ENCODE data around the gene COX7B. TPM values are rescaled to one million over a fixed set of nuclear protein-coding genes. Genes with fewer than 3 reads are reported as not detected.
"Not testable (repeated sequence)": the region's sequence is repeated elsewhere in the genome, so short reads cannot be mapped to it uniquely, and the experiment has no call there.

The COX7B gene, protein sequence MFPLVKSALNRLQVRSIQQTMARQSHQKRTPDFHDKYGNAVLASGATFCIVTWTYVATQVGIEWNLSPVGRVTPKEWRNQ
- polyA plus RNA-seq (684 to 1,116 TPM (median 1,019 TPM) in 3 replicates), polyA minus RNA-seq (65.4 to 272 TPM (median 235 TPM) in 3 replicates)
- 260 TPM for polyA plus RNA-seq (2011; ENCODE audit: low read depth)
- 919 and 1,724 TPM in 2 replicates for polyA plus RNA-seq (2011; cell fraction: cytosol; rRNA removed)
- polyA plus RNA-seq (2011; cell fraction: nucleus; rRNA removed) = 430 and 523 TPM in 2 replicates
- polyA plus RNA-seq (2012; ENCODE audit: low replicate concordance) = 497 and 617 TPM in 2 replicates
- 130 TPM for polyA minus RNA-seq (2011; cell fraction: cytosol; rRNA and poly(A)+ RNA removed)
- polyA minus RNA-seq (2011; cell fraction: nucleus; rRNA and poly(A)+ RNA removed) = 33.0 and 48.7 TPM in 2 replicates

DNA sequence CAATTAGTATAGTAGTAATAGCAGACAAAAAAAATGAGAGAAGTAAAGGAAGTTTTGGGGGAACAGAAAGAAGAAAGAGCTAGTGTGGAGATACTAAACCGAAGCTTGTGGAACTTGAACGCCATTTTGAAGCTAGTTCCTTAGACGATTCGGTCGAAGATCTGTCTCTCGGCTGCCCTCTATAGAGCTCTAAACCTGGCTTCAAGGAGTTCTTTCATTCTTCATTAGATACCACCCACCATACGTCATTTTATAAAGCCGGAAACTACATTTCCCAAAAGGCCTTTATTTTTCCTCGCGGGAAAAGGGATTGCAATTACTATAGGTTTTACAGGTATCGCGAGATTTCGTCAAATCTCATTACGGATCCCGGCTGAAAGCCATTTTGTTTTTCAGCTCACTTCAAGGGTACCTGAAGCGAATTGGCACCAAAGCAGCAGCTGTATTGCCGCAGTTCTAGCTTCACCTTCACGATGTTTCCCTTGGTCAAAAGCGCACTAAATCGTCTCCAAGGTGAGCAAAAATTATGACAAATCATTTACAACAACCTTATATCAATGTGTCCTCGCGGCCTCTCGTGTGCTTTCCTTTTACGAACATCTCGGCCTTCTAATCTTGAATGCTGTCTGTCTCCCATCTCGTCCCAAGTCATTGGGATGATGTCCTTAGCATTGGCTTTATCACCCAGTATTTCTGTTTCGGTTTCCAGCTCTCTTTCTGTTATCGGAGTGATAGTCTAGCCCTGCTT lies at the start of gene COX7B:
COX7B (plus strand) TSS at position 388 of the 748 bp plus-strand sequence; CDS start at position 474, 86 bp downstream.
- peak within 1 kb of the TSS; percentile 72 for H2AFZ ChIP-seq (ENCODE audit: control insufficient read depth, low read length)
- no peaks in the 10 kb centered on the region for H3K27me3 ChIP-seq (ENCODE audit: control insufficient read depth, extremely low read depth, insufficient read depth, low read length)
- H3K4me1 ChIP-seq (ENCODE audit: control insufficient read depth, extremely low read depth, insufficient read depth, low read length) = no peaks in the 10 kb centered on the region
- peak within 1 kb of the TSS; percentile 59 to 88 (median 87) for H3K4me3 ChIP-seq (ENCODE audit: control insufficient read depth in 2 of 3, extremely low read depth in 1 of 3, insufficient read depth in 2 of 3, low read depth in 1 of 3, low read length in 3 of 3)
- peak within 1 kb of the TSS; percentile 78 for H3K4me2 ChIP-seq (ENCODE audit: control insufficient read depth, extremely low read depth, insufficient read depth, low read depth, low read length)
- H3K9me3 ChIP-seq (ENCODE audit: control insufficient read depth, low read depth, low read length) = no peaks in the 10 kb centered on the region
- peaks cover 0 to 3% of the 10 kb centered on the region in 2 experiments for H3K36me3 ChIP-seq (ENCODE audit: control insufficient read depth in 2 of 2, extremely low read depth in 1 of 2, insufficient read depth in 2 of 2, low read length in 2 of 2)
- peak within 1 kb of the TSS; percentile 91 for H3K27ac ChIP-seq (ENCODE audit: control insufficient read depth, insufficient read depth, low read length)
- peak; percentile 59 for DNase-seq (ENCODE audit: low read depth, low spot score)
- no peaks in the 10 kb centered on the region for H3K9me1 ChIP-seq (ENCODE audit: control insufficient read depth, extremely low read depth, insufficient read depth, low read length)
- FAIRE-seq = peak; percentile 69
- dilution Hi-C loops (cut with MboI; ENCODE audit: extremely low pct_ligation_motif_present, low sequenced_read_pairs) = no loop called here
- peak within 1 kb of the TSS; percentile 91 for H3K9ac ChIP-seq (ENCODE audit: control insufficient read depth, extremely low read depth, insufficient read depth, low read length)
- H4K20me1 ChIP-seq (ENCODE audit: control insufficient read depth, extremely low read depth, insufficient read depth, low read length) = no peaks in the 10 kb centered on the region
- TF ChIP-seq EZH2 (IDR thresholded peaks at IDR 0.05; ENCODE audit: low read length) = no peak
- TF ChIP-seq, protein P1, sequence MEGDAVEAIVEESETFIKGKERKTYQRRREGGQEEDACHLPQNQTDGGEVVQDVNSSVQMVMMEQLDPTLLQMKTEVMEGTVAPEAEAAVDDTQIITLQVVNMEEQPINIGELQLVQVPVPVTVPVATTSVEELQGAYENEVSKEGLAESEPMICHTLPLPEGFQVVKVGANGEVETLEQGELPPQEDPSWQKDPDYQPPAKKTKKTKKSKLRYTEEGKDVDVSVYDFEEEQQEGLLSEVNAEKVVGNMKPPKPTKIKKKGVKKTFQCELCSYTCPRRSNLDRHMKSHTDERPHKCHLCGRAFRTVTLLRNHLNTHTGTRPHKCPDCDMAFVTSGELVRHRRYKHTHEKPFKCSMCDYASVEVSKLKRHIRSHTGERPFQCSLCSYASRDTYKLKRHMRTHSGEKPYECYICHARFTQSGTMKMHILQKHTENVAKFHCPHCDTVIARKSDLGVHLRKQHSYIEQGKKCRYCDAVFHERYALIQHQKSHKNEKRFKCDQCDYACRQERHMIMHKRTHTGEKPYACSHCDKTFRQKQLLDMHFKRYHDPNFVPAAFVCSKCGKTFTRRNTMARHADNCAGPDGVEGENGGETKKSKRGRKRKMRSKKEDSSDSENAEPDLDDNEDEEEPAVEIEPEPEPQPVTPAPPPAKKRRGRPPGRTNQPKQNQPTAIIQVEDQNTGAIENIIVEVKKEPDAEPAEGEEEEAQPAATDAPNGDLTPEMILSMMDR (optimal IDR thresholded peaks at IDR 0.05 in 1 of 3, IDR thresholded peaks at IDR 0.05 in 1 of 3, conservative IDR thresholded peaks at IDR 0.05 in 1 of 3; ENCODE audit: extremely low read depth in 1 of 3, insufficient read depth in 2 of 3, low read length in 3 of 3) = peak; percentile 31 to 38 (median 34)
- peaks cover 47% of the 10 kb centered on the region for H3K79me2 ChIP-seq (ENCODE audit: control insufficient read depth, insufficient read depth, low read length)

DNA sequence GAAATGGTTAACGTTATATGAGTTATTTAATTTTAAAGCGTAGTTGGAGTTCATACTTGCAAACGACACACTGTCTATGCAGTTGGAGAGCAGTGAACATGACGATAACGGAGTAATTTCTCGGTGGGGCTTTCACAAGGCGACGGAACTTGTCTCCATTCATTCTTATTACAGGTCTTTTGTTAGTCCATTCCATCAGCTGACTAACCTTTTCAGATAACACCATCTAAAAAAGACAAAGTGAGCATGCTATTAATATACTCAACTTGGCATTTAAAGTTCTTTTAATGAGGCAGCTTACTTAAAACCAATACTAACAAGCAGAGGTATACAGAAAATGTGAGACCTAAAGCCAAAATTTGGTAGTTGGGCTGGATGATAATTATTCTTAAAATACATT lies 23.9 kb upstream of the COX7B start:
- no peak overlapping the region for H2AFZ ChIP-seq (ENCODE audit: control insufficient read depth, low read length)
- FAIRE-seq = no peak
- H3K27ac ChIP-seq (ENCODE audit: control insufficient read depth, insufficient read depth, low read length) = no peak overlapping the region
- H3K79me2 ChIP-seq (ENCODE audit: control insufficient read depth, insufficient read depth, low read length) = peaks cover 2% of the 10 kb centered on the region
- no peak overlapping the region for H3K9ac ChIP-seq (ENCODE audit: control insufficient read depth, extremely low read depth, insufficient read depth, low read length)
- no peak for DNase-seq (ENCODE audit: low read depth, low spot score)
- no peak overlapping the region for H3K4me2 ChIP-seq (ENCODE audit: control insufficient read depth, extremely low read depth, insufficient read depth, low read depth, low read length)
- TF ChIP-seq, protein P1 (optimal IDR thresholded peaks at IDR 0.05 in 1 of 3, IDR thresholded peaks at IDR 0.05 in 1 of 3, conservative IDR thresholded peaks at IDR 0.05 in 1 of 3; ENCODE audit: extremely low read depth in 1 of 3, insufficient read depth in 2 of 3, low read length in 3 of 3) = no peak
- no peak for TF ChIP-seq EZH2 (IDR thresholded peaks at IDR 0.05; ENCODE audit: low read length)
- H3K36me3 ChIP-seq (ENCODE audit: control insufficient read depth in 2 of 2, extremely low read depth in 1 of 2, insufficient read depth in 2 of 2, low read length in 2 of 2) = peaks cover 0 to 3% of the 10 kb centered on the region in 2 experiments
- H3K4me3 ChIP-seq (ENCODE audit: control insufficient read depth in 2 of 3, extremely low read depth in 1 of 3, insufficient read depth in 2 of 3, low read depth in 1 of 3, low read length in 3 of 3) = no peak overlapping the region
- H3K9me1 ChIP-seq (ENCODE audit: control insufficient read depth, extremely low read depth, insufficient read depth, low read length) = no peaks in the 10 kb centered on the region
- no peaks in the 10 kb centered on the region for H3K4me1 ChIP-seq (ENCODE audit: control insufficient read depth, extremely low read depth, insufficient read depth, low read length)
- H3K27me3 ChIP-seq (ENCODE audit: control insufficient read depth, extremely low read depth, insufficient read depth, low read length) = no peaks in the 10 kb centered on the region
- H3K9me3 ChIP-seq (ENCODE audit: control insufficient read depth, low read depth, low read length) = no peaks in the 10 kb centered on the region
- no peaks in the 10 kb centered on the region for H4K20me1 ChIP-seq (ENCODE audit: control insufficient read depth, extremely low read depth, insufficient read depth, low read length)
- dilution Hi-C loops (cut with MboI; ENCODE audit: extremely low pct_ligation_motif_present, low sequenced_read_pairs) = no loop called here

DNA sequence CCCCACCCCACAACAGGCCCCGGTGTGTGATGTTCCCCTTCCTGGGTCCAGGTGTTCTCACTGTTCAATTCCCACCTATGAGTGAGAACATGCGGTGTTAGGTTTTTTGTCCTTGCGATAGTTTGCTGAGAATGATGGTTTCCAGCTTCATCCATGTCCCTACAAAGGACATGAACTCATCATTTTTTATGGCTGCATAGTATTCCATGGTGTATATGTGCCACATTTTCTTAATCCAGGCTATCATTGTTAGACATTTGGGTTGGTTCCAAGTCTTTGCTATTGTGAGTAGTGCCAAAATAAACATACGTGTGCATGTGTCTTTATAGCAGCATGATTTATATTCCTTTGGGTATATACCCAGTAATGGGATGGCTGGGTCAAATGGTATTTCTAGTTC lies 17.9 kb upstream of the COX7B start:
- H3K9me1 ChIP-seq (ENCODE audit: control insufficient read depth, extremely low read depth, insufficient read depth, low read length); H3K27ac ChIP-seq (ENCODE audit: control insufficient read depth, insufficient read depth, low read length); H4K20me1 ChIP-seq (ENCODE audit: control insufficient read depth, extremely low read depth, insufficient read depth, low read length); H3K9ac ChIP-seq (ENCODE audit: control insufficient read depth, extremely low read depth, insufficient read depth, low read length); H3K4me3 ChIP-seq (ENCODE audit: control insufficient read depth in 2 of 3, extremely low read depth in 1 of 3, insufficient read depth in 2 of 3, low read depth in 1 of 3, low read length in 3 of 3); H3K27me3 ChIP-seq (ENCODE audit: control insufficient read depth, extremely low read depth, insufficient read depth, low read length); DNase-seq (ENCODE audit: low read depth, low spot score); H2AFZ ChIP-seq (ENCODE audit: control insufficient read depth, low read length); H3K4me1 ChIP-seq (ENCODE audit: control insufficient read depth, extremely low read depth, insufficient read depth, low read length); FAIRE-seq; H3K9me3 ChIP-seq (ENCODE audit: control insufficient read depth, low read depth, low read length); dilution Hi-C loops (cut with MboI; ENCODE audit: extremely low pct_ligation_motif_present, low sequenced_read_pairs); H3K36me3 ChIP-seq (ENCODE audit: control insufficient read depth in 2 of 2, extremely low read depth in 1 of 2, insufficient read depth in 2 of 2, low read length in 2 of 2); H3K4me2 ChIP-seq (ENCODE audit: control insufficient read depth, extremely low read depth, insufficient read depth, low read depth, low read length): not testable (repeated sequence)
- peaks cover 11% of the 10 kb centered on the region for H3K79me2 ChIP-seq (ENCODE audit: control insufficient read depth, insufficient read depth, low read length)

All from keratinocyte (primary cell).